HS-27A (cell line): ENCODE data around the gene PPM1F.

Source experiments
- DNase-seq: peaks from one replicate; pipeline ENCODE4 v3.0.0-alpha.2; 2012; ENCODE audit warnings: low read depth, missing footprints

PPM1F gene, protein sequence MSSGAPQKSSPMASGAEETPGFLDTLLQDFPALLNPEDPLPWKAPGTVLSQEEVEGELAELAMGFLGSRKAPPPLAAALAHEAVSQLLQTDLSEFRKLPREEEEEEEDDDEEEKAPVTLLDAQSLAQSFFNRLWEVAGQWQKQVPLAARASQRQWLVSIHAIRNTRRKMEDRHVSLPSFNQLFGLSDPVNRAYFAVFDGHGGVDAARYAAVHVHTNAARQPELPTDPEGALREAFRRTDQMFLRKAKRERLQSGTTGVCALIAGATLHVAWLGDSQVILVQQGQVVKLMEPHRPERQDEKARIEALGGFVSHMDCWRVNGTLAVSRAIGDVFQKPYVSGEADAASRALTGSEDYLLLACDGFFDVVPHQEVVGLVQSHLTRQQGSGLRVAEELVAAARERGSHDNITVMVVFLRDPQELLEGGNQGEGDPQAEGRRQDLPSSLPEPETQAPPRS

DNA sequence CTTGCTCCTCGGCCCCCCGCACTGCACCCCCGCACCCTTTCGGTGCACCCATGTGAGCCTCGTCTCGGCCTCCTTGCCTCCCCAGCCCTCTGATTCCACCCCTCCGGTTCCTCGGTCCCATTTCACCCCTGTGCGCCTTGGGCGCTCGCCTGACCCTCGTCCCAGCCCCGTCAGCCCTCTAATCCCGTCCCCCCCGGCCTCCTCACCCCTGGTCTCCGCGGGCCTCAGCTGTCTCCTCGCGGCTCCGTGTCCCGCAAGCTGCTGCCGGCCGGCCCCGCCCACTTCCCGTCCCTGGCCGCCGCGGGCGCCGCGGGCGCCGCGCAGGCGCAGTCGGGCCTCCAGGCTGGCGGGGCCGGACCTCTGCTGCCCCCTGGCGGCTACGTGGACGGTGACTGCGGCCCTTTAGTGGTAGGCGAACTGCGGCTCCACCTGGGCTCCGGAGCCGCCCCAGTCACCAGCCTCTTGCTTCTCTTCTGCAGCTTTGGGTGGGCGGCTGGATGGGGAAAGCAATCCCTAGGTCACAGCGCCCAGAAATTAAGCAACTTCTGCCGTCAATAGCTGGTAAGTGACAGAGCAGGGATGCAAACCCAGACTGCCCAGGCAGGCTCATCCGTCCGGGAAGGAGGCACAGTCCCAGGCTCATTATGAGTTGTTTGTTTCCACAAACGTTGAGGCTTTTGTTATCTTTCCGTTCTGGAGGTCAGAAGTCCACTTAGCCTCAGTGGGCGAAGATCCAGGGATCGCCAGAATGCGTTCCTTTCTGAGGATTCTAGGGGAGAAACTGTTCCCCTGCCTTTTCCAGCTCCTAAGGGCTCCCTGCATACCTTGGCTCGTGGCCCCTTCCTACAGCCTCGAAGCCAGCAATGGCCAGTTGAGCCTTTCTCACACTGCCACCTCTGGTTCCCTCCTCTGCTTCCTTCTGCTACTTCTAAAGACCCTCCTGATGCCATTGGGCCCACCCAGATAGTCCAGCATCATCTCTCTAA lies at the start of gene PPM1F:
TSS of gene PPM1F (minus strand) at position 263 of the 986 bp plus-strand sequence. CDS start 6,800 bp downstream, outside the sequence.
- no peak for DNase-seq

DNA sequence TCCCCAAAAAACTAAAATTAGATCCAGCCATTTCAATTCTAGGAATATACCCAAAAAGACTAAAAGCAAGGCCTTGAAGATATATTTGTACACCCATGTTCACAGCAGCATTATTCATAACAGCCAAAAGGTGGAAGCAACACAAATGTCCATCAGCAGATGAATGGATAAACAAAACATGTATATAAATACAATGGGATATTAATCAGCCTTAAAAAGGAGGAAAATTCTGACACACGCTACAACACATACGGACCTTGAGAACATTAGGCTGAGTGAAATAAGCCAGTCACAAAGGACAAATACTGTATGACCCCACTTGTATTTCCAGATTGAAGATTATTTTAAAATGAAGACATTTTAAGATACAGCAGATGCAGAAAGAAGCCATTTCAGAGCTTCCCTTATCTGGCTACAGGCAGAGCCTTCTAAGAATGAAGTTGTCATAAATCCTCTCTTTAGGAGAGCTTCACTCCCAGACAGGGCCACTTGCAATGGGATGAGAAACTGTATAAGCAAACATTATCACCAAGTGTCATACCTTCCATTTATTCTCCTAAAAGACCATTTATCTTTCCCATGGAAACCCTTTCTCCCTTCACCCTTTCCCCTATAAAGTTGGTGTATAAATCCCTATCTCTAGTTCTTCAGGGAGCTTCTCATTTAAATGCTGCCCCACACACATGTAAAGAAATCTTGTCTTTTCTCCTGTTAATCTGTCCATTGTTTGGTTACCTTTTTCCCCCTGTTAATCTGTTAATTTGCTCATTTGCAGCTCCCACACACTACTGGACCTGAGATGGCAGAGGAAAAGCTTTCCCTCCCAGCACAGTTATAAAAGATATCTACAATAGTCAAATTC lies 49.2 kb upstream of the PPM1F start:
- no peak for DNase-seq

DNA sequence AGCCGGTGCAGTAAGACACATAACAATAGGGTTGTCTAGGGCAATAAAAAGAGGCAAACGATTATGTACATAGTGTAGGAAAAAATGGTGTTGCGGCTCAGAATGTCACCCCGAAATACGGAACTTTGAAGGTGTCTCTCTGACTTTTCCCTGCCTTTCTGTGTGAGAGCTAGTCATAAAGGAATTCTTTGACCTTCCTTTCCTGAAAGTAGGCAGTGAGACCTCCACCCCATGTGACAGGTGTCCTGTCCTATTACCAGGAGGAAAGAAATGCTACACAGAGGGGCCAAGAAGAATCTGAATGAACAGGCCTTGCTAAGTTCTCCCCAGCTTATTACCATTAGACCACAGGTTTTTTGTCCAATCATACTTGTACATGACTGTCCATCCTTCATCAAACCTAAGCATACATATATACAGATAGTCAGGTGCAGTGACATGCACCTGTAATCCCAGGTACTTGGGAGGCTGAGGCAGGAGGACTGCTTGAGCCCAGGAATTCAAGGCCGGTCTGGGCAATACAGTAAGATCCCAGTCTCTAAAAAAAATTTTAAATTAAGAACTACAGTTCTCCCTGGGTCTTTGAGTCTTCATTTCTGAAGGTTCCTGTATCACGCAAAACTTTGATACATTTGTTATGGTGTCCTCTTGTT lies 46.1 kb upstream of the PPM1F start:
- no peak for DNase-seq

DNA sequence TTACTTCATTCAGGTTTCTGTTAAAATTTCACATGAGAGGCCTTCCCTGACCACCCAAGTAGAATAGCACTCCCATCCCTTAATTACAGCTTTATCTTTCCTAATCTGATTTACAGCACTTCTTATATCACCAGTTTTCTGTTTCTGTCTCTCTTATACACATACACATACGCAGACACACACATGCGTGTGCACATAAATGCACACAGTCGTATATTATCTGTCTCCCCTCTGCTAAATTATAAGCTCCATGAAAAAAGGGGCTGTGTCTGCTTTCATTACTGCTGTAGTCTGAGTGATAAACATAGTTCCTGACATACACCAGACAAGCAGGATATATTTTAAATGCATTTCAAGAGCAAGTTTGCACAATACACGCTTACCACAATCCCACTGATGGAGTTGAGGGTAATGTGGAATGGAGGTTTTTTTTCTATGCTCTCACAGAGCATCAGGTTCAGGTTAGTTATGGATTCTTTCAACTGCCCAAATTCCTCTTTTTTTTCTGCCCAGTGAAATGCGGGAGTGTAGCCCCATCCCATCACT lies 43.6 kb upstream of the PPM1F start:
- DNase-seq = no peak

DNA sequence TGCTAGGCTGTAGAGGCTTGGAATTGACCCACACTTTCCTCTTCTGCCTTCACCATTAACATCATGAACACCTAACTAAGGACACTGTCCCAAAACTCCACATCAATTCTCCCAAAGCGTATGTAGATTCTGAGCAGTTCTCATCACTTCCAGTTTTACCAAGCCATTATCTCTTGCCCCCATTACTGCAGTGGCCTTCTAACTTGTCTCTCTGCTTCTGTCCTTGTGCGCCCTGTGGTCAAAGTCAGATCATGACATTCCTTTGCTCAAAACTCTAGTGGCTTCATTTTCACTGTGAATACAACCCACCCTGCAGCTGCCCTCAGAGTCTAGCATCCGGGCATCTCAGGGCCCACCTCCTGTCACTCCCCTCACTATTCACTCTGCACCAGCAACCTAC lies 43.0 kb upstream of the PPM1F start:
- no peak for DNase-seq

DNA sequence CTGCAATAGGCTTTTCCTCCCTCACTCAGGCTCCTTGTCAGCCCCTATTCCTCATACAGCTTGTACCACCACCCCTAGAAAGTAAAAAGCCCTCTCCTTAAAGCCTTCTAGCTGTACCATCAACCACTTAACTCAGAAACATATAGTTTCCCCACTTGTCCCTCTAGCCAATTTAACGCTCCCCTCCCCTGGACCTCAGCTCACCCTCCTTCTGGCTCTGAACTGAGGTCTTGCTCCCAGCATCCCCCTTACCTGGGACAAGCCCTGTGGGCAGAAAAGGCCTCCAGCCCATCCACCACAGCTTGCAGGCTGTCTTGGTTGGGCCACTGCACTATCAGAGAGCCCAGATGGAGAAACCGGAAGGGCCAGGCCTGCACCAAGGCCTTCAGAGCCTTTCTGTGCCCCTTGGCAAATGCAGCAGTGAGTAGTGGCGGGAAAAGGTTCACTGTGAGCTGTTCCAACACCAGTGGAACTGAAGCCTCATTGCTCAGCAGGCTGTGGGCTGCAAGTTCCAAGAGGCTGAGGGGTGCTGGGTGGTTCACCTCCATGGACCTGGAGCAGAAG lies 42.3 kb upstream of the PPM1F start:
- no peak for DNase-seq

DNA sequence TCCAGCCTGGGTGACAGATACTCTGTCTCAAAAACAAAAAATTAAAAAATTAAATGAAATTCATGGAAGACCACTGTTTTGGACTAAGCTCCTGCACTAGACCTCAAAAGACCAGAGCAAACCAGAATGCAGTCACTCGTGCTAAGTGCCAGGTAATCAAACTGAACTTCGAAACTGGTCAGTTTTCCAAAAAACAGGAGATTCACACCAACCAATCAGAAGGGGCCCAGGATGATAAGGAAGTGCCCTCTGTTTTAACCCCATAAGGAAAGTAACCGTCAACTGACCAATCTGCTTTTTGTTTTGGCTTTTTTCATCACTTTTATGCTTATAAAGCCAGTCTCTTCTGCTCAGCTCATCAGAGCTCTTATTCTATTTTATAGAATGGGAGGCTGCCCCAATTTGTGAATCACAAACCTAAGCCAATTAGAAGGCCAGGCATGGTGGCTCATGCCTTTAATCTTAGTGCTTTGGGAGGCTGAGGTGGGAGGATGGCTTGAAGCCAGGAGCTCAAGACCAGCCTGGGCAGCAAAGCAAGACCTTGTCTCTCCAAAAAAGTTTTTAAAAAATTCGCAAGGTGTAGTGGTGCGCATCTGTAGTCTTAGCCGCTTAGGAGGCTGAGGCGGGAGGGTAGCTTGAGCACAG lies 40.1 kb upstream of the PPM1F start:
- DNase-seq = no peak

DNA sequence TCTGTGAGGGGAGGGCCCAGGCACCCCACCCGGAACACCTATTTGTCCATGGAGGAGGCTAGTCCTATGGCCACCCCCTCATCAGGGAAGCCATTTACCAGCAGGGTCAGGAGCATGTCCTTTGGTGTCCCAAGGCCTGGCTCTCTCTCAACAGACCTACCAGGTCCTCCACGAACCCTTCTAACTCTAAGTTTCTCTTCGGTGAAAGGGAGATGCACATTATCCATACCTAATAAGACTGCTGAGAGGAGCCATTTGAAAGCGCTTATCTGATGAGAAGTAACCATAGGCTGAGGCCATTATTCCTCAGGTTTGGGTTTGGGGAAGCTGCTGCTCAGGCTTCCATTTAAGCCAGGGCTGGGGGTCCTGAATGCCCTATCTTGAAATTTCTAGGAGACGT lies 39.1 kb upstream of the PPM1F start:
- DNase-seq = no peak

DNA sequence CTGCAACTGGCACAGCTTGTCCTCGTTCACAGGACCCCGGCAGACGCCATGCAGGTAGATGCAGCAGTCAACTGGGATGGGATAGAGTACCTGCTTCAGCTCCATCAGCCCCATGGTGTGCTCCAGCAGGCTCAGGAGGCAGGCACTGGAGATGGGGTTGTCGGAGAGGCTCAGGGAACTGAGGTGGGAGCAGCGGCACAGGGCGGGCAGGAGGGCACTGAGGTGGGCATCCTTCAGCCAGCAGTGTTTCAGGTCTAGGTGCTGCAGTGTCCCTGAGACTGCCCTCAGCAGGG lies 38.6 kb upstream of the PPM1F start:
- no peak for DNase-seq

DNA sequence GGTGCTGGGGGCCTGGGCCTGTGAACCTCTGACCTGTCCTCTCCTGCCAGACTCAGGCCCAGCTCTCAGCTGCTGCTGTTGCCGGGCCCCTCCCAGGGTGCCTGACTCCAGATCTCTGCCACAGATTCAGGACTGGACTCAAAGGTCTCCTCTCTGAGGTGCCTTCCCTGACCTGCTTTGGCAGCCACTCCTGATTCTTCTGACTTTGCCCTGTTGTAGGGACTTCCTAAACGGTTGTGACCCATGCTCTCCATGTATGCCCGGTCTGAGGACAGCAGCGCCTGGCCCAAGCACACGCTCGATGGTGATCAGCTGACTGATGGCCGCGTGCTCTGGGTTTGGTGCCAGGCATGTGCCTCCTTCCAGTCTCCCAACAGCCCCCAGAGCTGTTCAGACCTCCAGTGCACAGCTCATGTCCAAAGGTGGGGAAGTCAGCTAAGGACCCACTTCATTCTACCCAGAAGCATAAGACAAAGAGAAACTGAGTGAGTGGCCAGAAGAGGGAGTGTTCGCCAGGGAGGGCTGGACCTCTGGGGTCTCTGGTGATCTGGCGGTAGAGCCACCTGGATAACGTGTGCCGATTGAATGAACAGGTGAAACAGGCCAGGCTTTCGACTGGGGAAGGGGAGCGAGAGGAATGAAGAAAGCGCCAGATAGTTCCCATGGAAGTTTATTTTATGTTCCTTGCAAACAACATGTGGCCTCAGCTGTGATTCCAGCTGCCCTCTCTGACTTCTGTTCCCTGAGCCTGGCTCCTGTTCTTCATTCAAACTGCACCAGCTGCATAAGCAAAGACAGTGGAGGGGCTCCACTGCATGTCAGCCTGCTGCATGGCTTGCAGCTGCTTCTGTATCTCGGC lies 38.0 kb upstream of the PPM1F start:
- DNase-seq = no peak

DNA sequence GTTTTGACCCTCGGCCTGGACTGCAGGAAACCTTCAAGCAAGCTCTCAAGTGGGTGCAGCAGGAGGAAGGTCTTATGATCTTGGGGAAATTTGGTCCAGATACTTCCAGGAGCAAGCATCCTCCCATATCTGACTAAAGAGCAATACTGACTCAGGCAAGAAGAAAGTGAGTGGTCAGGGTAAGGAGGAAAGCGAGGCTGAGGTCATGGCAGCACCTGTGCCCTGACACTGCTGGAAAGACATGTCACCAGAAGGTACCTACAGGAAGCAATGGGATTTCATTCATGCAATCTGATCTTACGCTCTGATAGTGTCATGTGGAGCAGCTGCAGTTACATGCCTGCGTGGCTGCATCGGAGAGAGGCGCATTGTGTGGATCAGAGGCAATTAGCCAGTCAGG lies 36.4 kb upstream of the PPM1F start:
- DNase-seq = no peak

DNA sequence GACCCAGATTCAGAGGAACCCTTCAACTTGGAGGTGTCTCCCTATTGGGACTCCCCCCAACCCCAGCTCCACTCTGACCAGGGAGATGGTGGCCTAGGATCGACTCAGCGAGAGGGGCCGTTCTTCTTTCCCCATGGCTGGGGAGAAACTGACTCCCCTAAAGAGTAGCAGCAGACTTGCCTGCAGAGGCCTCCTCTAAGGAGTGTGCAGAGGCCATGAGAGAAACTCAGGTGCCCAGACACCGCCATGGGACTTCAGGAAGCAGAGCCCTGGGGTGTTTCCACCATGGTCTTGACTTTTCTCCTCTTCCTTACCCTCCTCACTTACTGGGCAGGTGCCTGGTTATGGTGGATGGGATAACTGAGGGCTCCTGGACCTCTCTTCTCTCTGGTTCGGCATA lies 32.6 kb upstream of the PPM1F start:
- no peak for DNase-seq

DNA sequence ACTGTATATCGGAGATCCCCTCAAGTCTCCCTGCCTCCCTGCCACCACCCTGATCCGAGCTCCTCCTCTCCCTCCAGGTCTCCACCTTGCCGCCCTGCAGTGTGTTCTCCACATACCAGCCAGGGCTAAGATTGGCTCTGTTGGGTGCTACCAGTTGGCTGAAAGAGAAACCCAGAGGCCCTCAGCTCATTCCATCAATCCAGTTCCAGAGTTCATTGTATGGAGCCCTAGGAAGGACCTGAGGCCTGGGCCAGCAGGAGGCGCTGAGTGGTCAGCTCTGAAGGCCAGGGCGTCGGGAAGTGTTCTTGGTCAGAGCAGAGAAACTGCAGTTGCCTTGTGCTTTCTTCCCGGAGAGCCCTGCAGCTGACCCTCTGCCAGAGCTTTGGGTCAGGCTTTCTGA lies 32.1 kb upstream of the PPM1F start:
- no peak for DNase-seq

DNA sequence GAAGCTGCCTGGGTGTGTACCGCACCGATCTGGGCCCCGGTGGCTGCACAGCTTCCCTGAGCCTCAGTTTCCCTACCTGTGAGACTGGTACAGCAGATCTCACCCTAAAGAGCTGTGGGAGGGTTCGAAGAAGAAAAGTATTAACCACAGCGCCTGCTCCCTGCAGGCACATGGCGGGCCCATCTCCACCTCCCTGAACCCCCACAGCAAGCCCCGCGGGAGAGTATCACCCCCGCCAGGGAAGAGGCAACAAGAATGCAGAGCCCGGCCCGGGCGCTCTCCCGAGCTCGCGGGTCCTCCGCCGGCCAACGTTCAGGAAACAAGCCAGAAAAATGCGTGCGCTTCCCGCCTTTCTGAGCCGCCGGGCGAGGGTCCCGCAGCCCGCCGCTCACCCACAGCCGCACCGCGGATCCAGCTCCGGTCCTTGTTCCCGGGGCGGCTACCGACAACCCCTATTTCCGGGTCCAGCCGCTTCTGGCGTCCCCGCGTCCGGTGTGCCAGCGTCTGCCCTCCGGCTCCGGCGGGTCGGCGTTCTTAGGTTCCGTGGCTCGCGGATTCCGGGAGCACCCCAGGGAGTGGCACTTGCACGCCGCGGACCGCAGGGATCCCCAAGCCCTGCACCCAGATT lies 29.8 kb upstream of the PPM1F start, which contains the start of gene TOP3B:
TSS of gene TOP3B (minus strand) at position 450 of the 628 bp plus-strand sequence. CDS start 7,078 bp downstream, outside the sequence.
- DNase-seq = peak; percentile 35

DNA sequence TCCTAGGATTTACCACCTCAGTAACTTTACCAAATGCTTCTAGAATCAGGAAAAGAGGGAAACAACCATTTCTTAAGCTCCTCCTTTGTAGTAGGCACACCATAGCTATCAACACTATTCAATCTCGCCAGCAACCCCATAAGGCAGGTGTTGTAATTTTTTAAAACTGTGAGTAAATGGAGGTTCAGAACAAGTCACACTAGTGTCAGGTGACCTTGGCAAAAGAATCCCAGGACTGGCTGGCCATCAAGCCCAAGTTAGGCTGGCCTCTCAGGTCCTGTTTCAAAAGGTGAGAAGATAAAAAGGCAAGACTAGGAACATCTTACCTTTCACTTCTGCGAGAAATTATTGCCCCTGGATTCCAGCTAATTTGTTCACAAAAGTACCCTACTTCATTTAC lies 29.2 kb upstream of the PPM1F start:
- no peak for DNase-seq

DNA sequence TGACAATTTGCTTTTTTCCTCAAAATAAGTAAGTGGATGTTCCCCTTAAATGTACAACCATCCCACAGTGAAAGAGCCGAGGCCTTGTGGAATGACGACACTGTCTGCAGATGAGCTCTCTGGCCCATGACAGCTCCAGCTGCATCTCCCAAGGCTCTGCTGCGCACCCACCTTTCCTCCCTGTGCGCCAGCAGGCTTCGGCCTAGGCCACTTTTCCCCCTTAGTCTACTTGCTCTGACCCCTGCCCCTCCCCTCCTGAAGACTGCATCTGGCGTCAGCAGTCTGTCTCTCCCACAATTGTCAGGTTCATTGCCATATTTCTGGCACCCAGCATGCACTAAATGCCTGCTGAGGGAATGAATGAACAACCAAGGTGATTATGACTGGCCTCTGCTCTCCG lies 27.9 kb upstream of the PPM1F start:
- DNase-seq = no peak

DNA sequence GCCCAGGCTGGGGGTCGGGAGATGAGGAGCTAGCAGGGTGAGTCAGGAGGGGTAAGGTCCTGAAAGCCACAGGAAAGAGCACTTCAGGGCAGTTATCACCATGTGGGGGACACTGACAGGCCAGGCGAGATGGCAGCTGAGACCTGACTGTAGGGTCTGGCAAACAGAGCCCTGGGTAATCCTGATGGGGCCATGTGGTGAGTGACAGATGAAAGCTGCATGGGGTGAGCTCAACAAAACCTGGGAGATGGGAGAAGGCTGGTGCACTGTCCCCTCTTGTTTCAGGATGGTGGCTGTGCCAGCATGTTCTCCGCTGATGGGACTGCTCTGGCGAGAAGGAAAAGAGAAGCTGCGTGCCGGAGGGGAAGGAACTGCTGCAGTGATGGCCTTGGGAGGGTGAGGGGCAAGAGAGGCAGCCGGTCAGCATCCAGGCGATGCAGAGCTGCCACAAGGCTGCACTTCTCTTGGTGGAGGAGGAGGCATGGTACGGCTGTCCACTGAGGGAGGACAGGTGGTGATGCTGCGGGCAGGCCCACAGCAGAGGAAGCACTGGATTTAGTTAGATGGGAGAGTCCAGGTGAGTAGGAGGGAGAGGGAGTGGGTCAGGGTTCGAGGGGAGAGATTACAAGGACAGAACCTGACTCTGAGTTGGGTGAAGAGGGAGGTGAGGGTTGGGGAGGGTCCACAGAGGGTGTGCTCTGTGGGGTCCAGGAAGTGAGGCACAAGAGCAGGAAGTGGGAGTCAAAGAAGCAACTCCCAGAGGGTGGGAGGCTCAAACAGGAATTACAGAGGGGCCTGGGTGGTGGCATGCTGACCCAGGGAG lies 26.1 kb upstream of the PPM1F start:
- no peak for DNase-seq

DNA sequence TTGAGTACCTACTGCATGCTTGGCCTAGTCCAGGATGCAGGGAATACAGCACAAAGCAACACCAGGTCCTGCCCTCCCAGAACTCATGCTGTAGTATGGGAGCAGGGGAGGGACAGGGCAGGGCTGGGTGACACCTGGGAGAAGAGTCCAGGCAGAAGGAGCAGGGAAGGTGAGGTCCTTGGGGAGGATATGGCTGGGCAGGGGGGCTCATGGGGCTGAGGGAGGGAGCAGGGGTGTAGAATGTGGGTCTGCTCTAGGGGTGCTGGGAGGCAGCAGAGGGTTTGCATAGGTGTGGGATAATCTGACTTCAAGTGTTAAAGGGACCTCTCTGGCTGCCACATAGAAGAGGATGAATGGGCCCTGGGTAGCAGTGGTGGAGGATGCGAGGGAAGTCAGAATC lies 25.2 kb upstream of the PPM1F start:
- DNase-seq = no peak
